HG03565 (cell line): ENCODE data around the gene ETFRF1.

Source experiments
- ATAC-seq: cut with Tn5 transposase; IDR thresholded peaks from one replicate; pipeline ENCODE4 v1.9.1; 2021; ENCODE audit warnings: mild to moderate bottlenecking, moderate library complexity; ENCODE audit not compliant: unreplicated experiment

The ETFRF1 gene

DNA sequence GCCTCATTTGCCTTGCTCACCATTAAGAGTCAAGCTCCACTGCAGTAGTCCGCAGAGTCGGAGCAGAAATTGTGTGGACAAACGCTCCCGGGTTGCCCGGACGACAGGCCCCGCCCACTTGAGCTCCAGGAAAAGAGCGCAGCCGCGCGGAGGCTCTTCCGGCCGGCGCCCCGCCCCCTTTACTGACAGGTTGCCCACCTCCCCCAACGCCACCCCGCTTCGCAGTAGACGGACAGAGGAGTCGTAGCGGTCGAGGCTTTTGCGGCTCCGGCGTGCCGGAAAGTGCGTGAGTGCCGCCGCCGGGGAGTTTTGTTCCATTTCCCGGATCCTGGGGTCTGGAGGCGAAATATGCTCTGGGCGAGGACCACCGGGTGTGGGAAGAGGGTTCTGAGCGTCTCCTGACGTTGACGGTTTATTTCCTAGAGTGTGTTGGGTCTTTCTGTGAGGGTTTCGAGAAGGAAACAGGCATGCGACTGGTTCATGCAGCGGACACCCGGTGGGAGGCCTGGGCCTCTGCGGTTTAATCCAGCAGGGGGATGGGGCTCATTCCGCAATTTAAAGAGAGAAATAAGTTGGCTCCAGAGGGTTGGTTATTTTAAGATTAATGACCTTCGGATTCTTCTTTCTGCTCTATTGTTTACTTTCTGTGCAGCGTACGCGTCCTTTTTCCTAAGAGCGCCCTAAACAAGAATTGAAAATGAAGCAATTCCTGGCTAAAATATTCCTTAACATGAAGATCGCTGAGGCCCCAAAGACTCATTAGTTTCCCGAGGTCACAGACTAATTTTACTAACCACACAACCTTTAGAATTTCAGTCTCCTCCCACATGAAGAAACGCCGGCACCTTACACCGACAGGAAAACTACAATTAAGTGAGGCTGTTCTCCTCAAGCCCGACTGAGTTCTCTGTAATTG lies at the start of gene ETFRF1, which contains the start of gene DNAI7:
Gene ETFRF1 (plus strand): TSS at position 182 of the 916 bp plus-strand sequence. CDS start 8,720 bp downstream, outside the sequence.
Gene DNAI7 (minus strand): TSS at position 105 of the 916 bp plus-strand sequence. CDS start 82 bp downstream, at position 23.
- peak; percentile 88 for ATAC-seq

- ATAC-seq: no peak
Measured at GRCh38 chr12:25146686-25147085, 48.4 kb upstream of the ETFRF1 start.

DNA sequence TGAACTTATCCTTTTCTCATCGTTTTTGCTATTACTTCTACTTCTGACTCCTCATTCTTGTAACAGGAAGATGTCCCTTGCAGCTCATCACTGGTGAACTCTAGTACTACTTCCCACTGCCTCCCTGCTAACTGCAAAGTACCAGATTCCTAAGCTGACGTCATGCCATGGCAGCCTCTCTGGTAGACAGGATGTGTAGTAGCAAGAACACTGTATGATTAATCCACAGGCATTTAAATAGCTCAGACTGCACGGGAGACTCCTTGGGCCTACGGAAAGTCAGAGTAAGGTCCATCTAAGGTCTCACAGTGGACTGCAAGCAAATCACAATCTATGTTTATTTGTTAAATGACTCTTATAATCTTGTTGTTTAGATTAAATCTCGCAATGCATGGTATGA lies 43.6 kb upstream of the ETFRF1 start:
- no peak for ATAC-seq

DNA sequence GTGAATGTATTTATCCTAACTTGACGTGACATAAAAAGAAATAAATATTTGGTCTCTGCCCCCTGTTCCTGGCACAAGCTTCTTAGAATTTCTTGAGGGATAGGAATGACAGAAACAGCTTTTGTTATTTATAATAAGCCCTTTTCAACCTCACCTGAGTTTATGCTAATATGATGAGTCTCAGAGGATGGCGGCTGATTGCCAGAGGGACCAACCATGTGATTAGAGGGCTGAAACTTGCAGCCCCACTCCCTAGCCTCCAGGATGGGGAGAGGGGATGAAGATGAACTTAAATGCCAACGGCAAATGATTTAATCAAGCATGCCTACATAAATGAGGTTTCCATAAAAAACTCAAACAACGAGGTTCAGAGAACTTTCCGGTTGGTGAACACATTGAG lies 43.0 kb upstream of the ETFRF1 start:
- no peak for ATAC-seq

DNA sequence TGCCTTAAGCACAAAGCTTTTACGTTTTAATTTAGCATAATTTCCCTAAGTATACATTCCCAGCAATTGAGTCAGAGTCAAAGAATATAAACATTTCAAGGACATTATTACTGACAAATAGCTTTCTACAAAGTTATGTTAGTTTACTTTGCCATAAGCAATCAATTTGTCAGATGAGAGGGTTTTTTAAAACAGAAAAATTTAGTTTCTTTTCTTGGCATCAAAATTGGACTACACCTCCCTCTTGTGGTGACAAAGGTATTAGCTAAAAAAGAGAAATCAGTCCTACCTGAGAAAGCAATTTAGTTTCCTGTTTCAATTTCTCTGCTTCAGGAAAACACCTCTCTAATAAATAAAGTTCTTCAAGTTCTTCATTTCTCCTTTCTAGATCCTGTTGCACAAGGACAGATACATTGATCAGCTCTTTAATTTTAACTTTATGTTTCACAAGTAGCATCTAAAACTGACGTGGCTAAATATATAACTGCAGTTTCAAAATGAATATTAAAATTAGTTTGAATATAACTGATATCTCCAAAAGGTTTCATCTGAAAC lies 39.9 kb upstream of the ETFRF1 start:
- peak; percentile 53 for ATAC-seq

DNA sequence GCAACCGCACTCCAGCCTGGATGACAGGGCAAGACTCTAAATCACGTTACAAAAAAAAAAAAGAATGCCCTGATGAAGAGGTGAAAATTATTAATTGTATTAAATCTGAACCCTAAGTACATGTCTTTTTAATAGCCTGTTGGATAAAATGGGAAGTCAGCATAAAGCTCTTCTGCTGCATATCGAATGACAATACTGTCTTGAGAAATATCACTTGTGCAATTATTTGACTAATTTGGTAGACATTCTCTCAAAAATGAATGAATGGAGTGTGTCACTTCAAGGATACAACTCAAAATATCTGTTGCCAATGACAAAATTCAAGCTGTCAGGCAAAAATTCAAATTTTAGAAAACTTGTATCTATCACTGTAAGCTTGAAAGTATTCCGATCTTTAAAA lies 39.0 kb upstream of the ETFRF1 start:
- no peak for ATAC-seq

DNA sequence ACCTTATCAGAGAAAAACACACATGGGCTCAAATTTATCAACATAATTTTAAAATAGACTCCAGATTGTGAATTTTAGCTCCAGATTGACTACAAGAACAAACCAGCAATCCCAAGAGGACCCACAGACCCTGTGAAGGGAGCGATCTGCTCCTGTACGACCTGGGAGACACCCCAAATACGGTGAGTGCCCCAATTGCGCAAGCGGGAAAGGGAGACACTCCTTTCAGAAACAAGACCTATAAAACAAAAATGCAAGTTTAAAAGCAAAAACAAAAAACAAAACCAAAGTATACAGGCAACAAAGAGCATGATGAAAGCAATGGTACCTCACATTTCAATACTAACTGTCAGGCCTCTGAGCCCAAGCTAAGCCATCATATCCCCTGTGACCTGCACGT lies 32.2 kb upstream of the ETFRF1 start:
- ATAC-seq: no peak

- no peak for ATAC-seq
Measured at GRCh38 chr12:25182765-25183164, 12.3 kb upstream of the ETFRF1 start.

- ATAC-seq: no peak
Measured at GRCh38 chr12:25184132-25184531, 10.9 kb upstream of the ETFRF1 start.

- peak; percentile 69 for ATAC-seq
Measured at GRCh38 chr12:25186038-25186787, 8.8 kb upstream of the ETFRF1 start.

DNA sequence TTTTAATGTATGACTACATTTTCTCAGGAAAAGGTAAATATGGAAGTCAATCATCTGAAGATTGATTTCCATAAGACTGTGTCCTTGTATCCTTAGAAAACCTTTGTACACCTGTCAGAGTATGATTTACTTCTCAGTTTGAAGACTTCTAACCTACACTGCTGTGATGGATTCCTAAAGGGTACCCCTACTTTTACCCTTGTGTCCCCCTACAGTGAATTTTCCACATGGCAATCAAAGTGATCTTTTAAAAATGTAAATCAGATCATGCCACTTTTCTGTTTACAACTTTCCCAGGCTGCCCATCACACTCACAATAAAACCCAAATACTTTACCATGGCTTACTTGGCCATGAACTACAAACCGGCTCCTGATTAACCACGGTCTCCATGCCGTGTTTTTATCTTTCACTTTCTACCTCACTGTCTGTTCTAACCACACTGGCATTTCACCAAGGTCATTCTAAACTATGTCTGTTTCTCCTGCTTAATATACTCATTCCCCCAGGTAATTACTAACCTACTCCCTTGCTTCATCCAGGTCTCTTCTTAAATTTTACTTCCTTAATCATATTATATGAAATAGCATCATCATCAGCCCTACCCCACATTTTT lies 8.1 kb upstream of the ETFRF1 start:
- peak; percentile 39 for ATAC-seq

DNA sequence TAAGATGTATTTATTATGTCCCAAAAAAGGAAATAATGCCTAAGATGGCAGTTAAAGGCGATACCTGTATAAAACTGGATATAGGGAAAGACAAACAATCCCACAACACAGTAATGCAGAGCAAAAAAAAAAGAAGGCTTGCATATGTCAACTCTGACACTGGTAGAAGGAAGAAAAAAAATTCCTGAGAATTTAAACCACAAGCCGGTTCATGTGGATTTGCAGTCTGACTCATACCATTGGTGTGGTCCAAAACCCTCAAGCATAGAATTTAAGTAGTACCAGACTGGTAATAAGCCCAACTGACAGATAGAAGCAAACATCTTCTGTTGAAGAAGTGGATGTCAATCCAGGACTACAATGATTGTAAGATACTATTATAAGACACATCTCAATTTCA lies 7.3 kb upstream of the ETFRF1 start:
- no peak for ATAC-seq

DNA sequence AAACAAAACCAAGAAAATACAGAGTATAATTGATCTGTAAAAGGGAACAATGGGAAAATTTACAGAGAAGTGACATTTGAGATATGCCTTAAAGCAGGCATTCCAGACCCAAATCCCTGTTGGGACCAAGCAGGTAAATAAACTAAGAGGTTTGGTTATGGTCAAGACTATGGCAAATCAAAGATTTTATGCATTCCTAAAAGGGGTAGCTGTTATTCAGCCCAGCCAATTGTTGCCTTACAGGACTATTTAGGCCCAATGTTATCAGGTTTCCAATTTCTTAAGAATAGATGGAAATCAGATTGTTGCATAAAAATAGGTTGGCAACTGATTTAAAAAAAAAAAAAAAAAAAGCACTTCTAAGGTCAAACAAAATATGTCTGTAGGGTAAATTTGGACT lies 5.4 kb upstream of the ETFRF1 start:
- no peak for ATAC-seq

GRCh38 chr12:25190793-25191192 lies 4.2 kb upstream of the ETFRF1 start:
- no peak for ATAC-seq

GRCh38 chr12:25194214-25194613 lies 823 bp upstream of the ETFRF1 start:
- no peak for ATAC-seq

GRCh38 chr12:25194722-25195055 lies 348 bp upstream of the ETFRF1 start:
- ATAC-seq: no peak

DNA sequence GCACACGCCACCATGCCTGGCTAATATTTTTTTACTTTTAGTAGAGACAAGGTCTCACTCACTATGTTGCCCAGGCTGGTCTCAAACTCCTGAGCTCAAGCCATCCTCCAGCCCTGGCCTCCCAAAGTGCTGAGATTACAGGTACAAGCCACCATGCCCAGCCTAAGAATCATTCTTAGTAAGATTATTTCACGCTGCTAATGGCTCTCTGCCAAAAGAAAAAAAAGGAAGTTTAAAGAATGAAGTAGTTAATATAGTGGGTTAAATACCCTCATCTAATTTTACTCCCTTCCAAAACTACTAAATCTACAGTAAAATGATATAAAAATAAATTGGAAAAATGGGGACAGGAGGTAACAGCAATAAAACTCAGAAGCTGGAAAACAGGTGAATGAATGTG lies 2.6 kb downstream of the ETFRF1 start:
- no peak for ATAC-seq

DNA sequence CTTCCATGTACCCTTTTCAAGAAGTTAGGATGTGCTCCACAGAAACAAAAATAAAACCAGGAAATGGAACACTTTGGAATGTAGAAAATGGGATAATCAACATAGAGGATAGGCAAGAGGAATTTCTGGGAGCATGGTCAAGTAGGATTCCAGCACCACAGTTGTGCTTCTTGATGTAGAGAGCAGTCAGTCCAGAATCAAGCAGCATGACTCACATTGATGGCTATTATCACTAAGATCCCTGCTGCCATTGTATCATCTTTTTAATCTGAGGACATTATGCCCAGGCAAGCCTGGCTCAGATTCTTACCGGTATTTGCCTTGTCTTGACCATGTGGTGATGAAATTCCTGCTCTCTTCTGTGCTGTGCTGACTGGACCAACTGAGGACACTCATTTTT lies 5.7 kb downstream of the ETFRF1 start:
- ATAC-seq: no peak

DNA sequence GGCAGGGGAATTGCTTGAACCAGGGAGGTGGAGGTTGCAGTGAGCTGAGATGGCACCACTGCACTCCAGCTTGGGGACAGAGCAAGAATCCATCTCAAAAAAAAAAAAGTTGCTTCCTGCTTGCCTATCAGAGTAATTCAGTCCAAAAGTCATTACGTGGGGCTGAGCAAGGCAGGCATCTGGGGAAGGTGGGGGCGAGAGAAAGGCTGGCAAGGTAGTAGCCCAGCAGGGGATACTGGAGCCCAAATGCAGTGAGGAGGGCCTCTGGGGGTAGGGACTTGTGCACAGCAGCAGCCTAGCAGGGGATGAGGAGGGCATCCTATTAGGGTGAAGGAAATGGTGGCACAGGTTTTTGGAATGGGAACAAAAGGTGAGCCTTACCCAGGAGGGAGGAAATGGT lies 7.1 kb downstream of the ETFRF1 start:
- no peak for ATAC-seq

DNA sequence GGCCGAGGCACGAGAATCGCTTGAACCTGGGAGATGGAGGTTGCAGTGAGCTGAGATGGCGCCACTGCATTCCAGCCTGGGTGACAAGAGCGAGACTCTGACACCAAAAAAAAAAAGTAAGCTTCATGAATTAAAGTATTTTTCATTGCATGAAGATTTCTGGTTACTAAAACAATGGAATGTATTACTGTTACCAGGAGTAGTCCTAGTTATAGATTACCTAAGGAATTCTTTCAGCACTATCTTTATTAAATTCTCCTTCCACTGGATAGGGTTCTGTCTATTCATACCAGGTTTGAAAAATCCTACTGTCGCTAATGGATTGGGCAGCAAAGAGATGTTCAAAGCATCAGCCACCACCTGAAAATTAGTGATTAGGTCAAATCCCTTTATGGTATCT lies 12.4 kb downstream of the ETFRF1 start:
- ATAC-seq: no peak

DNA sequence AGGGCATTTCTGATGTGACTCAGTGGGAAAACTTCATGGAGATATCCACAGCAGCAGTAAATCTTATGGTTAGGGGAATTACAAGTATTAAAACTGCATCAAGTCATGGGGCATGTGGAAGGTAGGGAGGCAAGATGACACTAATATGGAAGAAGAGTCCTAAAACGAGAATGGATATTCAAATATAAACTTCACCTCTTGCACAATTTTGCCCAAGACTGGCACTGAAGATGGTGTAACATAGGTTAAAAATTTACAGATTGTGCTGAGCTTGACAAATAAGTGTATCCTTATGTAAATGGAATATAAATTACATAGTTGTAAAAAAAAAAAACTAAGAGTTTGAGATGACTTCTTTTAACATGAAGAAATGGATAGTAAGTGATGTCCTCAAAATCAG lies 12.8 kb downstream of the ETFRF1 start:
- ATAC-seq: no peak
